Activated CD8-positive, alpha-beta memory T cell treated with anti-CD3 and anti-CD28 coated beads for 1 hour (primary cell): ENCODE measurements around the gene HACD1.

Experiments
- DNase-seq, 2 donors: peaks; one replicate each; pipeline ENCODE4 v3.0.0-alpha.2; 2020; ENCODE audit warnings: low read depth in 1 of 2; ENCODE audit errors: extremely low read depth in 1 of 2

The HACD1 gene

DNA sequence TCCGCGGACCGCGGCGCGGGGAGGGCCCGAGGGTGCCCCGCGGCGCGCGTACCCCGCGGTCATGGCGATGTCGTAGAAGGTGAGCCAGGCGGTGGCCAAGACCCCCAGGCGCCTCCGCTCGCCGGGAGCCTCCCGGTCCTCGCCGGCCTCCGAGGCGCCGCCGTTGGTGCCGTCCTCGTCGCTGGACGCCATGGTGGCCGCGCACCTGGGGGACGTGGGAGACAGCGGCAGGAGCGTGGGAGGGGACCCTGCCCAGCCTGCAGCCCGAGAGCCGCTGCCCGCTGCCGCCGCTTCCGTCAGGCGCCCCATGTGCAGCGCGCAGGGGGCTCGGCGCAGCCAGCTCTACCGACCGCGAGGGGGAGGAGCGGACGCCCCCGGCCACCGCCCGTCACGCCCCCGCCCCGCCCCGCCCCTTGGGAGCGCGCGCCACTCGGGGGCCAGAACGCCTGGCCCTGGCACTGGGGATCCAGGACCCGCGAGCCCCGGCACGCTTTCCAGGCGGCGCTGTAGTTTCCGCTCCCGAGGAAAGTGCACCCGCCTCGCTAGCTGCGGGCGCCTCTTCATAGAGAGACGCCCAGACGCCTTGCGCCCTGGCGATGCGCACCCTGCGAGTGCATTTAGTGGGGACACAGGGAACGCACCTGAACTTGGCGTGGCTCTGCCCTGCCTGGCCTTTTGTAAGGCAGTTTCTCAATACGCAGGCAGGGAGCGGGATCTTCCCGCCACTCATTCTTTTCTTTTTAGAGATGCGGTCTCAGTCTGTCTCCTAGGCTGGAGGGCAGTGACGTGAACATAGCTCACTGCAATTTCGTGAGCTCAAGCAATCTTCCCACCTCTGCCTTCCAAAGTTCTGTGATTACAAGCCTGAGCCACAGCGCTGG is at the start of gene HACD1:
Gene HACD1 (minus strand): TSS at position 344 of the 881 bp plus-strand sequence. CDS start 35 bp downstream, at position 309.
- peak; percentile 8 to 13 for DNase-seq

DNA sequence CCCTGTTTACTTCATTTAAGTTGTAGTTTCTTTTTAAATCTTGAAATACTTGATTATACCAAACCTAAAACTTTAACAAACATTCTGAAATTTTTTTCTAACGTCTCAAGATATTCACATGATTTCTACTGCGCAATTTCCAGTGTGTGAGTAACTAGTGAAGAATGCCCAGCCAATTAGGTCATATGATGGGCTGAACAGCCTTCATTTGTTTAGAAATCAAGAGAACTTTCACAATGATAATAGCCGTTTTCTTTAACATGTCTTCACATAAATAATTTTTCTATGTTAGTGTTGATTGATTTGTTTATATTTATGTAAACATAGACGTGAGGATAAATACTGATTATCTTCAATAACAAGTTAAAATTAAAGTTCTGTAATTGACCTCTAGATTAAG is 48.6 kb upstream of the HACD1 start:
- no peak for DNase-seq

DNA sequence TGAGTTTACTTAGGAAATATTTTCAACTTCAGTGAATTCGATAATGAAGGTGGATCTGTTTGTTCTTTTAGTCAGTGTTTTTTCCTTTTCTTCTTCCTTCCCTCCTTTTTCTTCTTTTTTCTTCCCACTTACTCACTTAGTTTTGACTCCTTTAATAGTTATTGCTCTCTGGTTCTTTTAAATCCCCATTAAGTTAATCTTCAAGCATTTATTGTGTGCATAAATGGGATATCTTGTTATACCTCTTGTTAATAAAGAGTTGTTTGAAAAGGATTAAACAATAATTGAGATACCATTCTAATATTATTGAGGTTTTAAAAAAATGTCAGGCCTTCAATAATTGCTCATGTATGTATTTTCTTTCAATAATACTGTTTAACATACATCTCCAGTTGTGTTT is 46.3 kb upstream of the HACD1 start:
- DNase-seq: no peak

DNA sequence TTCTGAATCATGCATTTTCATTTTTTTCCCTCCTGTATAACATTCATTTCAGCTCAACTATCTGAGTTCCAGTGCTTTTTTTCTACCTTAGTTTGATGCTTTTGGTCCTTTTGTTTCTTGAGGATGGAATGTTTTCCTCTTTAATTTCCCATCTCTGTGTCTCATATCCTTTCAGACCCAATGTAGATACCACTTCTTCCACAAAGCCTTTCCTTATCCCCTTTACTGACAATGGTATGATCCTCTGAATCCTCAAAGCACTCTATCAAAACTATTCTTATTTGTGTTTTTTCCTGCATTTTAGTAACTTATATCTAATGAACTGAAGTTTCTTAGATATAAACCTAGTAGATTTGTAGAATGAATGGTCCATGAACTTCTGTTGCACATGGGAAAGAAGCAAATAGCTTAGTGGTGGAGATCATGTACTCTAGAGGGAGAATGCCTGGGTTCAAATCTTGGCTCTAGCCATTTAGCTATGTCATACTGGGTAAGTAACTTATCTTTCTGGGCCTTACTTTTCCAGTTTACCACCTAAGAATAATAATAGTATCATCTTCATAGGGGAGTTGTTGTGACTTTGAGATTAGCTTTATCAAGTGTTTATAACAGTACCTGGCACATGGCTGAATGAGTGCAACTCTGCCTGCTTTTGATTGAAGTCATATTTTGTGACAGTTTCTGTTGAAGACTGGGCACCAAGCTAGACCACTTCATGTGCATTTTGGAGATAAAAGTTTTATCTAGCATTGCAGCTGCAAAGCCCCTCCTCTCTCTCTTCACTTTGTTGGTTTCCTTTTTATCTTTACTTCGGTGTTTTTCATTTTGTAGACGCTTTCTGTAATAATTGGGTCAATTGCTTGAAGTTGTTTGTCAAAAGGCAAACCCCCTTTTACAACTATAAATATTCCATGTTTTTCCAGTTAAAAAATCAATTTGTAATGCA is 45.3 kb upstream of the HACD1 start:
- no peak for DNase-seq

DNA sequence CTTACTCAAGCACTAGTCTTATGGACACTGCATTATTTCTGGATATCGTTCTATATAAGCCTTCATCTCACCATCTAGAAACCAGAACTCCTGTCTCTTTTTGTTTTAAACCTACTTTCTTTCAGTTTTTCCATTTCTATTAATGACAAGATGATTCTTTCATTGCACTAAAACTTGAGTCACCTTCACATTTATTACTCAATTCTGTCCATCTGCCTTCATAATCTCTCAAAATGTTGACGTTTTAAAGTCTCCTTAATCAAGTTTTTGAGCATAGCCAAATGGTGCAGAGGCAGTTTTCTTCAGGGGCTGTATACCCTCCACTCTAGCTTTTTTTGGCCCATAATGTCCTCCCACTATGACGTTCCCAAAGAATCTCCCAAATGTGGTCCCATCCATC is 44.3 kb upstream of the HACD1 start:
- no peak for DNase-seq

GRCh38 chr10:17660921-17661320 is 43.7 kb upstream of the HACD1 start:
- DNase-seq: no peak

- DNase-seq: no peak
These were observed 42.2 kb upstream of the HACD1 start for GRCh38 chr10:17659365-17659764.

GRCh38 chr10:17657103-17657500 is 39.9 kb upstream of the HACD1 start:
- DNase-seq: no peak

DNA sequence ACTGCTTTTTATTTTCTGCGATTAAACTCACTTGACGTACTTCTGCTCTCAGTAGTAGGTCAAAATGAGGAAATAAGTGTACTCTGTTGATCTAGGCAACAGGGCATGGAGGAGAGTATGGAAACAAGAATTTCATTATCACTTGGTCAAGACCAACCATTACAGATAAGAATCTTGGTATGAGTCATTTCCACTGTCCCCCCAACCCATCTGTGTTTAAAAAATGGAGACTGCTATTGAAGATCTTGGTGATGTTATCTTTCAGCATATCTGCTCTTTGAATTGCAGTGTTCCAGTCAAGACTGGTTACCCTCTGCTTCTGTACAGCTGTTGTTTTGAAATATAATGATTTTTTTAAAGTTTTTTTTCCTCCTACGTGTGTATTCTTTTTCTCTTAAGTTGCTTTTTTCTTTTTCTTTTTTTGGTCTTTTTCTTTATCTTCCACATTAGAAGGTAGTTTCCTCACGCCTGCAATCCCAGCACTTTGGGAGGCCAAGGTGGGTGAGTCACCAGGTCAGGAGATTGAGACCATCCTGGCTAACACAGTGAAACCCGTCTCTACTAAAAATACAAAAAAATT is 38.5 kb upstream of the HACD1 start:
- no peak for DNase-seq

- DNase-seq: no peak
These were observed 37.8 kb upstream of the HACD1 start for GRCh38 chr10:17655009-17655408.

DNA sequence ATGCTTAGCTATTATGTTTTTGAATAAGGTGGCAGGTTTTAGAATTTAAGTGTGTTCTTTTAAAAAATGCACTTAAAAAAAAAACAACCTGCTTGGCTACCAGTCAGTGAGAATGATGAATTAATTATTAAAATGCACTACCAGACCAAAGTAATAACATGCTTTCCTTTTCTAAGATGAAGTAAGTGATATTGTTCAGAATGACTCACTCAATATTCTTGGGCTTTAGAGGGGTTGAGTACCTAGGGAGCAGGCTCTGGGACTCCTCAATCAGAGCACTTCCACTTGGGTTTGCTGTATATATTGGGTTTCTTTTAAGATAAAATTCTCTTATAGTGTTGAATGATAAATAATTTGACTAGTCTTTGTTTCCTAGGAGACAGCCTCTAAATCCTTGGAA is 35.4 kb upstream of the HACD1 start:
- DNase-seq: no peak

- no peak for DNase-seq
These were observed 34.7 kb upstream of the HACD1 start for GRCh38 chr10:17651896-17652295.

GRCh38 chr10:17650416-17650815 is 33.2 kb upstream of the HACD1 start:
- no peak for DNase-seq

- DNase-seq: no peak
These were observed 32.7 kb upstream of the HACD1 start for GRCh38 chr10:17649836-17650235.

- DNase-seq: no peak
These were observed 31.9 kb upstream of the HACD1 start for GRCh38 chr10:17649052-17649451.

DNA sequence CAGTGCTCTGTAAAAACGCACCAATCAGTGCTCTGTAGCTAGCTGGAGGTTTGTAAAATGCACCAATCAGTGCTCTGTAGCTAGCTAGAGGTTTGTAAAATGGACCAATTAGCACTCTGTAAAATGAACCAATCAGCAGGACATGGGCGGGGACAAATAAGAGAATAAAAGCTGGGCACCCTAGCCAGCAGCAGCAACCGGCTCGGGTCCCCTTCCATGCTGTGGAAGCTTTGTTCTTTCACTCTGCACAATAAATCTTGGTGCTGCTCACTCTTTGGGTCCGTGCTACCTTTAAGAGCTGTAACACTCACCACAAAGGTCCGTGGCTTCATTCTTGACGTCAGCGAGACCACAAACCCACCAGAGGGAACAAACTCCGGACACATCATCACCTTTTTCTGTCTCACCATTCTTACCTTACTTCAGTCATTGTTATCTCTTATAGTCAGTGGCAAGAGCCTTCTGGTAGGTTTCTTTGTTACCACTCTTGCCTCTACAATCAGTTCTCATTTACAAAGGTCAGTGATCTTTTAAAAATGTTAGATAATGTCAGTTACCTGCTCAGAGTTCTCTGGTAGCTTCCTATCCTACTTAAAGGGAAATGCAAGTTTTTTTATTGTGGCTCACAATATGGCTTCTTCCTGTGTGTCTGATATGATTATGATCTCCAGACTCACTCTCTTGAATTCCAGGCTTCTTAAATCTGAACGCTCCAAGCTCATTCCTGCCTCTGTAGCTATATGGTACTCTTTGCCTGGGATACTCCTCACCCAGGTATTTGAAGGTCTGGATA is 31.3 kb upstream of the HACD1 start:
- peak; percentile 26 to 27 for DNase-seq

- no peak for DNase-seq
These were observed 30.2 kb upstream of the HACD1 start for GRCh38 chr10:17647326-17647725.

DNA sequence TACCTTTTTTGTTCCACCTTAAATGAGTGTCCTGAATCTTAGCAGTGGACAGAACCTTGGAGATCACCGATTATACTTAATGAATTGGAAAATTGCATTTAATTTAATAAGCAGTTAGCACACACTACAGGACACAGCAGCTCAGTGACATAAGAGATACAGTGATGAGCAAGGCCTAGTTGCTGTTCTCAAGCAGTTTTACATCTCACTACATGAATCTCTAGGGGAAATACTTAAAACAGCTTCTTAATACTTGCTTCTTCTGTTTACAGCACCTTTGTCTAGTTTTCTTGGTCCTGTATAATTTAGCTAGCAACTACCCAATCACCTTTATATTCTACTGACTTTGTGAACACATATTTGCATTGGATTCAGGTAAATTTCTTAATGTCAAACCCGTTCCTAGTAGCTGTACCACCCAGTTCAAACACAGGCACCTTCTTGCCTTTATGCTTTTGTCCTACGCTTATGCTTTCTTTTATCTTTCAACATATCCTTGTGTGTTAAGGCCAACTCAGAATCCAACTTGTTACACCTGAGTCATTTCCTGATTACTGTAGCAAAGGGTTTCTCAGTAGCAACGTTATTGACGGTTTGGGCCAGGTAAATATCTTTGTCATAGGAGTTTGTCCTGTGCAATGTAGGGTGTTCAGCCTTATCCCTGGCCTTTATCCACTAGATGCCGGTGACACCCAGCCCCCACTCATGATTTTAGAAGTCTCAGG is 28.6 kb upstream of the HACD1 start:
- no peak for DNase-seq

GRCh38 chr10:17644485-17644943 is 27.3 kb upstream of the HACD1 start:
- no peak for DNase-seq
